GM10266 (cell line): ENCODE measurements around the gene DTX2.
"Not testable (repeated sequence)": the region's sequence is repeated elsewhere in the genome, so short reads cannot be mapped to it uniquely, and the experiment has no call there.

Experiments used
- DNase-seq: peaks from one replicate; pipeline ENCODE4 v3.0.0; 2012; ENCODE audit errors: extremely low spot score
- TF ChIP-seq, protein P1 (sequence below): IDR thresholded peaks from 2 replicates; pipeline ENCODE4 v1.5.1; 2012; ENCODE audit warnings: mild to moderate bottlenecking, low read depth; ENCODE audit not compliant: control insufficient read depth, insufficient read depth; ENCODE audit errors: missing control alignments

Gene DTX2

DNA sequence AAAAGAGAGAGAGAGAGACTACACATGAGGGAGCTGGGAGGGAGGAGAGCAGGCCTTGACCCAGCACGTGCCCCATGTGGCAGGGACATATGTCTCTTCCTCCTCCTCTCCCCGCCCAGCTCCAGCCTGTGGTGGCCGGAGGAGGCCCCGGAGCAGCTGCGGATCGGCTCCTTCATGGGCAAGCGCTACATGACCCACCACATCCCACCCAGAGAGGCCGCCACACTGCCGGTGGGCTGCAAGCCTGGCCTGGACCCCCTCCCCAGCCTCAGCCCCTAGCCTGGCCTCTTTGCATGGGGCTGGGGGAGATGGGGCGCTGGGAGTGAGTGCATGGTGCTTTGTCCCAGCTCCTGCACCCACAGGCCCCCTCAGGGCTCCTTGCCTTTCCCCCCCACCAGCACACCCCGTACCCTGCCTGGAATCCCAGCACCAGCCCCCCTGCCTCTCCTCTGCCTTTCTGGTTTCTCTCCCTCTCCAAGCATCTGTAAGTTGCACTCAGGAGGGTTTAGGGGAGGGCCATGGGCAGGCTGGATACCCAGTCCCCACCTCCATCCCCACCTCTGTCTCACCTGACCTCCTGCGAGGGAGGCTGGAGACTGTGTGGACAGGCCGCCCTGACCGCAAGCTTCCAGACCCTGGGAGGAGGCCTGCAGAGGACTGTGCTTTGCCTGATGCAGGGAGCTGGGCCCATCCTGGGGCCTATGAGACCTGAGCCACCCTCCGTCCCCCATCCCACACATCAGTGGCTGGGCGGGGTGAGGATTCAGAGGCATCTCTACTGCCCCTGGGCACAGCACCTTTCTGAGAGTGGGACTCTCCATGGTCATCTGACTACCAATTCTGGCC is 53.6 kb downstream of the DTX2 start:
- DNase-seq = no peak
- TF ChIP-seq, protein P1, sequence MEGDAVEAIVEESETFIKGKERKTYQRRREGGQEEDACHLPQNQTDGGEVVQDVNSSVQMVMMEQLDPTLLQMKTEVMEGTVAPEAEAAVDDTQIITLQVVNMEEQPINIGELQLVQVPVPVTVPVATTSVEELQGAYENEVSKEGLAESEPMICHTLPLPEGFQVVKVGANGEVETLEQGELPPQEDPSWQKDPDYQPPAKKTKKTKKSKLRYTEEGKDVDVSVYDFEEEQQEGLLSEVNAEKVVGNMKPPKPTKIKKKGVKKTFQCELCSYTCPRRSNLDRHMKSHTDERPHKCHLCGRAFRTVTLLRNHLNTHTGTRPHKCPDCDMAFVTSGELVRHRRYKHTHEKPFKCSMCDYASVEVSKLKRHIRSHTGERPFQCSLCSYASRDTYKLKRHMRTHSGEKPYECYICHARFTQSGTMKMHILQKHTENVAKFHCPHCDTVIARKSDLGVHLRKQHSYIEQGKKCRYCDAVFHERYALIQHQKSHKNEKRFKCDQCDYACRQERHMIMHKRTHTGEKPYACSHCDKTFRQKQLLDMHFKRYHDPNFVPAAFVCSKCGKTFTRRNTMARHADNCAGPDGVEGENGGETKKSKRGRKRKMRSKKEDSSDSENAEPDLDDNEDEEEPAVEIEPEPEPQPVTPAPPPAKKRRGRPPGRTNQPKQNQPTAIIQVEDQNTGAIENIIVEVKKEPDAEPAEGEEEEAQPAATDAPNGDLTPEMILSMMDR = no peak

GRCh38 chr7:76515999-76516443 is 54.5 kb downstream of the DTX2 start:
- TF ChIP-seq, protein P1 = peak; percentile 97
- peak; percentile 89 for DNase-seq

GRCh38 chr7:76516932-76517331 is 55.4 kb downstream of the DTX2 start:
- not testable (repeated sequence) for DNase-seq

- not testable (repeated sequence) for DNase-seq
Measured at GRCh38 chr7:76526183-76526582, 64.7 kb downstream of the DTX2 start.

DNA sequence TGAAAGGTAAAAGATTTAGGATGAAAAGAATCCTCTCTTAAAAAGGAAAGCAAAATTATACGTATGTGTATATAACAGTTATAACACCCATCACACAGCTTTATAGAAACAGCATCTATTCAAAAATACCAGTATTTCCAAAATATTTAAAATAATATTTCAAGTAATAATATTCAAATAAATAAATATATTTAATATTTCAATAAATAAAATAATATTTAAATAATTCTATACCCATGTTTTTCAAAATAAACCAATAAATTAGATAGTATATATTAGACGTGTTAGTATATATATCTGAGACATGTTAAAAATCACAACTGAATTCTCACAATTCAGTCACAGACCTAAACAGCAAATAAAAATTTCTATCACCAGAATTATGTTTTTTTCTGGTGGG is 70.1 kb downstream of the DTX2 start:
- DNase-seq = not testable (repeated sequence)

DNA sequence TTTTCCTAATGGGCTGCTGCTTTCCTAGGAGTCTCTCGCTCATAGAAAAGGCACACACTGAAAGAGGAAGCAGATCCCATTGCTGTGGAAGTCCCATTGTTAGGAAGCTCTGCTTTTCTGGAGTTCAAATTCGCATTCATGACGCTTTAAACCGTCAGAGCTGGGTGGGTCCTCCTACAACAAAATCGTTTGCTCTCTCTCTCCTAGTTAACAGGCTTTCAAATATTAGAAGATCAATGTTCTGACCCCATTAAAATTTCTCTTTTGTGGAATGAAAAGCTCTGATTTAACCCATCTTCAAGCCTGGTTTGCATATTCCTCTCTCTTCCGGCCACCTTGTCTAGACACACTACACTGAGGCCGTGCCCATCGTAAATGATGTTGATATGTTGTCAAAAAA is 81.7 kb downstream of the DTX2 start, which contains the start of gene SPDYE16:
Gene SPDYE16 (minus strand): TSS at position 101 of the 400 bp plus-strand sequence. CDS start 1,838 bp downstream, outside the sequence.
- not testable (repeated sequence) for DNase-seq

- peak; percentile 79 for DNase-seq
Measured at GRCh38 chr7:76549025-76549854, 87.7 kb downstream of the DTX2 start.

- DNase-seq = not testable (repeated sequence)
Measured at GRCh38 chr7:76549855-76550248, 88.3 kb downstream of the DTX2 start.

DNA sequence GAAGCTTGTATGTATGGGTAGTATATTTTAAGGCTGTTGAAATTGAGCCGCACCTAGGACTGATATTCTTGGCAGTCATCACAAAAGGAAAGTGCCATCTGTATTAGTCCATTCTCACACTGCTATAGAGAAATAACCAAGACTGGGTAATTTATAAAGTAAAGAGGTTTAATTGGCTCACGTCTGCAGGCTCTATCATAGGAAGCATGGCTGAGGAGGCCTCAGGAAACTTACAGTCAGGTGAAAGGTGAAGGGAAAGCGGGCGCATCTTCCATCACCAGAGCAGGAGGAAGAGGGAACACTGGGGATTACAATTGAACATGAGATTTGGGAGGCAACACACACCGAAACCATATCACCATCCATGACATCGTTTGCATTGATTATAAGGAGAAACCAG is 90.5 kb downstream of the DTX2 start:
- not testable (repeated sequence) for DNase-seq
